H9 (cell line): Measurements from ENCODE around the gene MYLK. TPM values are rescaled to one million over a fixed set of nuclear protein-coding genes. Genes with fewer than 3 reads are reported as not detected.
A peak's percentile ranks its signal among the peaks of the same experiment; 100 is the strongest.

ENCODE experiments used
- DNase-seq: peaks from one replicate; pipeline ENCODE4 v3.0.0-alpha.2; 2017
- H2AFZ ChIP-seq: one replicate; pipeline ENCODE4 v1.6.1; 2013; ENCODE audit warnings: mild to moderate bottlenecking, low read length, control low read depth, moderate library complexity
- H2AK5ac ChIP-seq: 2 replicates; pipeline ENCODE4 v1.6.1; 2013; ENCODE audit warnings: low read length, control low read depth, mixed read lengths; ENCODE audit not compliant: insufficient read length
- H2BK120ac ChIP-seq: one replicate; pipeline ENCODE4 v1.6.1; 2013; ENCODE audit warnings: low read depth, mild to moderate bottlenecking, low read length, control low read depth, inconsistent platforms; ENCODE audit not compliant: poor library complexity, severe bottlenecking
- H2BK12ac ChIP-seq: 2 replicates; pipeline ENCODE4 v1.6.1; 2013; ENCODE audit warnings: low read length, control low read depth, mixed read lengths, low read depth; ENCODE audit not compliant: insufficient read length
- H2BK15ac ChIP-seq: 2 replicates; pipeline ENCODE4 v1.6.1; 2013; ENCODE audit warnings: low read depth, low read length, control low read depth
- H2BK20ac ChIP-seq: one replicate; pipeline ENCODE4 v1.6.1; 2013; ENCODE audit warnings: low read depth, mild to moderate bottlenecking, low read length, control low read depth, inconsistent platforms; ENCODE audit not compliant: poor library complexity, severe bottlenecking
- H2BK5ac ChIP-seq: 2 replicates; pipeline ENCODE4 v1.6.1; 2013; ENCODE audit warnings: low read length, control low read depth, mixed read lengths; ENCODE audit not compliant: insufficient read length
- H3K14ac ChIP-seq: 2 replicates; pipeline ENCODE4 v1.6.1; 2013; ENCODE audit warnings: low read length, control low read depth; ENCODE audit not compliant: insufficient read depth
- H3K18ac ChIP-seq: 2 replicates; pipeline ENCODE4 v1.6.1; 2013; ENCODE audit warnings: low read depth, mild to moderate bottlenecking, mixed read lengths, low read length, control low read depth; ENCODE audit not compliant: insufficient read length
- H3K23ac ChIP-seq: 2 replicates; pipeline ENCODE4 v1.6.1; 2013; ENCODE audit warnings: low read length, control low read depth, mixed read lengths, low read depth; ENCODE audit not compliant: insufficient read length
- H3K23me2 ChIP-seq: 2 replicates; pipeline ENCODE4 v1.6.1; 2013; ENCODE audit warnings: low read depth, mild to moderate bottlenecking, mixed read lengths, low read length, control low read depth; ENCODE audit not compliant: insufficient read length, poor library complexity, severe bottlenecking
- H3K27ac ChIP-seq: 2 replicates; pipeline ENCODE4 v1.5.1; 2013; ENCODE audit warnings: low read length, control low read depth, mixed read lengths, low read depth; ENCODE audit not compliant: insufficient read length
- H3K27me3 ChIP-seq: 2 replicates; pipeline ENCODE4 v1.6.1; 2013; ENCODE audit warnings: low read length, control low read depth, inconsistent platforms; ENCODE audit not compliant: insufficient read depth
- H3K4ac ChIP-seq: 2 replicates; pipeline ENCODE4 v1.6.1; 2013; ENCODE audit warnings: low read depth, mild to moderate bottlenecking, control low read depth, inconsistent platforms, low read length, moderate library complexity
- H3K4me1 ChIP-seq: 2 replicates; pipeline ENCODE4 v1.6.1; 2013; ENCODE audit warnings: low read length, control low read depth, inconsistent platforms; ENCODE audit not compliant: insufficient read depth
- H3K4me2 ChIP-seq: 2 replicates; pipeline ENCODE4 v1.6.1; 2013; ENCODE audit warnings: low read length, control low read depth, mixed read lengths; ENCODE audit not compliant: insufficient read length, insufficient read depth
- H3K56ac ChIP-seq: 2 replicates; pipeline ENCODE4 v1.6.1; 2013; ENCODE audit warnings: low read depth, mild to moderate bottlenecking, mixed read lengths, low read length, control low read depth; ENCODE audit not compliant: insufficient read length
- H3K79me1 ChIP-seq: 2 replicates; pipeline ENCODE4 v1.6.1; 2013; ENCODE audit warnings: low read depth, mild to moderate bottlenecking, moderate library complexity, low read length, control low read depth, inconsistent platforms; ENCODE audit not compliant: insufficient read depth, poor library complexity, severe bottlenecking
- H3K79me2 ChIP-seq: 2 replicates; pipeline ENCODE4 v1.6.1; 2013; ENCODE audit warnings: low read length, control low read depth, inconsistent platforms; ENCODE audit not compliant: insufficient read depth
- H3K9ac ChIP-seq: 2 replicates; pipeline ENCODE4 v1.6.1; 2013; ENCODE audit warnings: low read length, control low read depth, mixed read lengths; ENCODE audit not compliant: insufficient read length; ENCODE audit errors: extremely low read depth
- H3K9me3 ChIP-seq: one replicate; pipeline ENCODE4 v1.6.1; 2013; ENCODE audit warnings: low read depth, low read length, inconsistent platforms; ENCODE audit not compliant: control insufficient read depth
- H3T11ph ChIP-seq: one replicate; pipeline ENCODE4 v1.6.1; 2013; ENCODE audit warnings: mild to moderate bottlenecking, low read length, control low read depth, inconsistent platforms
- H4K20me1 ChIP-seq: one replicate; pipeline ENCODE4 v1.6.1; 2013; ENCODE audit not compliant: control insufficient read depth, insufficient read length, insufficient read depth
- H4K5ac ChIP-seq: 2 replicates; pipeline ENCODE4 v1.6.1; 2013; ENCODE audit warnings: low read depth, mild to moderate bottlenecking, mixed read lengths, low read length, control low read depth; ENCODE audit not compliant: insufficient read length
- H4K8ac ChIP-seq: replicated peaks from 2 replicates; pipeline ENCODE4 v1.6.1; 2013; ENCODE audit warnings: low read length, control low read depth, mixed read lengths, low read depth; ENCODE audit not compliant: insufficient read length
- H4K91ac ChIP-seq: 2 replicates; pipeline ENCODE4 v1.6.1; 2013; ENCODE audit warnings: low read depth, mild to moderate bottlenecking, moderate library complexity, mixed read lengths, low read length, control low read depth; ENCODE audit not compliant: insufficient read length
- H3K27ac Mint-ChIP-seq, 3 experiments: 2 replicates in 2 of 3; 3 replicates in 1 of 3; pipeline ENCODE4 v1.8.0; 2020 to 2021; ENCODE audit warnings: mixed read lengths in 3 of 3, mild to moderate bottlenecking in 1 of 3, moderate library complexity in 1 of 3
- H3K27me3 Mint-ChIP-seq: 2 replicates; pipeline ENCODE4 v1.8.0; 2021; ENCODE audit warnings: low read depth, mild to moderate bottlenecking, moderate library complexity, mixed read lengths
- H3K36me3 Mint-ChIP-seq, 3 experiments: 2 replicates in 2 of 3; 3 replicates in 1 of 3; pipeline ENCODE4 v1.8.0; 2020 to 2021; ENCODE audit warnings: low read depth in 3 of 3, mixed read lengths in 3 of 3; ENCODE audit not compliant: insufficient read depth in 1 of 3
- H3K4me1 Mint-ChIP-seq, 2 experiments: 2 replicates each; pipeline ENCODE4 v1.8.0; 2020; ENCODE audit warnings: mixed read lengths in 2 of 2
- H3K4me3 Mint-ChIP-seq, 2 experiments: 2 replicates in 1 of 2; 3 replicates in 1 of 2; pipeline ENCODE4 v1.8.0; 2020 to 2021; ENCODE audit warnings: mild to moderate bottlenecking in 2 of 2, mixed read lengths in 2 of 2, moderate library complexity in 1 of 2
- H3K9me3 Mint-ChIP-seq, 2 experiments: 2 replicates in 1 of 2; 3 replicates in 1 of 2; pipeline ENCODE4 v1.8.0; 2020; ENCODE audit warnings: mild to moderate bottlenecking in 2 of 2, mixed read lengths in 2 of 2, moderate library complexity in 1 of 2
- WGBS: extraction: QIAGEN DNeasy Blood & Tissue Kit; methylation state at CpG from one replicate; pipeline ENCODE4 v1.1.7; 2013; ENCODE audit warnings: missing lambda C conversion rate, low lambda C conversion rate, mixed read lengths; ENCODE audit not compliant: insufficient read length; ENCODE audit errors: extremely low coverage; 5-methylcytosine and 5-hydroxymethylcytosine counted together
- total RNA-seq: library from RNA; stranded (reverse); gene quantifications from 2 replicates; pipeline ENCODE4 v1.2.1, GENCODE V29; 2021
- TF ChIP-seq, protein P1 (sequence below): fragments of 200-600 bp; sonication (generic); conservative IDR thresholded peaks from 3 replicates; pipeline ENCODE4 v1.8.0; 2021; ENCODE audit warnings: antibody characterized with exemption, mild to moderate bottlenecking

MYLK gene
- total RNA-seq, 1 experiment from 2014 or later = 10.1 TPM

- H3K79me2 ChIP-seq = no peaks in the 10 kb centered on the region
- no peak overlapping the region for H4K5ac ChIP-seq
- H3K79me1 ChIP-seq = no peaks in the 10 kb centered on the region
- no peaks in the 10 kb centered on the region for H3K9me3 ChIP-seq
- no CpG with 5 or more reads among the region's 3 CpGs for WGBS
- H2BK120ac ChIP-seq = no peak overlapping the region
- H3K23me2 ChIP-seq = no peaks in the 10 kb centered on the region
- no peak overlapping the region for H2AK5ac ChIP-seq
- Mint-ChIP-seq H3K4me1 (peaks cover 14 to 27% of the 10 kb centered on the region in 2 experiments), H3K27me3 (no peaks in the 10 kb centered on the region), H3K9me3 (no peaks in the 10 kb centered on the region), H3K4me3 (peak overlapping the region in 1 of 2 experiments; percentile 36; a peak in 1 of 5 replicates), H3K36me3 (no peaks in the 10 kb centered on the region; a peak in 1 of 7 replicates), H3K27ac (peak overlapping the region in 2 of 3 experiments; percentile 73 to 74; a peak in 1 of 7 replicates)
- no peak overlapping the region for H3K4me2 ChIP-seq
- no peak overlapping the region for H3K56ac ChIP-seq
- H4K91ac ChIP-seq = no peak overlapping the region
- H3K14ac ChIP-seq = no peak overlapping the region
- H2AFZ ChIP-seq = no peak overlapping the region
- H3K9ac ChIP-seq = no peak overlapping the region
- H3K4ac ChIP-seq = no peak overlapping the region
- no peak overlapping the region for H4K8ac ChIP-seq
- no peak overlapping the region for H2BK20ac ChIP-seq
- H3K23ac ChIP-seq = no peak overlapping the region
- no peak overlapping the region for H3K18ac ChIP-seq
- H3K27me3 ChIP-seq = no peaks in the 10 kb centered on the region
- H2BK12ac ChIP-seq = no peak overlapping the region
- no peak overlapping the region for H3T11ph ChIP-seq
- no peaks in the 10 kb centered on the region for H4K20me1 ChIP-seq
- TF ChIP-seq, protein P1, sequence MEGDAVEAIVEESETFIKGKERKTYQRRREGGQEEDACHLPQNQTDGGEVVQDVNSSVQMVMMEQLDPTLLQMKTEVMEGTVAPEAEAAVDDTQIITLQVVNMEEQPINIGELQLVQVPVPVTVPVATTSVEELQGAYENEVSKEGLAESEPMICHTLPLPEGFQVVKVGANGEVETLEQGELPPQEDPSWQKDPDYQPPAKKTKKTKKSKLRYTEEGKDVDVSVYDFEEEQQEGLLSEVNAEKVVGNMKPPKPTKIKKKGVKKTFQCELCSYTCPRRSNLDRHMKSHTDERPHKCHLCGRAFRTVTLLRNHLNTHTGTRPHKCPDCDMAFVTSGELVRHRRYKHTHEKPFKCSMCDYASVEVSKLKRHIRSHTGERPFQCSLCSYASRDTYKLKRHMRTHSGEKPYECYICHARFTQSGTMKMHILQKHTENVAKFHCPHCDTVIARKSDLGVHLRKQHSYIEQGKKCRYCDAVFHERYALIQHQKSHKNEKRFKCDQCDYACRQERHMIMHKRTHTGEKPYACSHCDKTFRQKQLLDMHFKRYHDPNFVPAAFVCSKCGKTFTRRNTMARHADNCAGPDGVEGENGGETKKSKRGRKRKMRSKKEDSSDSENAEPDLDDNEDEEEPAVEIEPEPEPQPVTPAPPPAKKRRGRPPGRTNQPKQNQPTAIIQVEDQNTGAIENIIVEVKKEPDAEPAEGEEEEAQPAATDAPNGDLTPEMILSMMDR = peak; percentile 97
- H2BK15ac ChIP-seq = no peak overlapping the region
- no peak overlapping the region for H3K27ac ChIP-seq
- DNase-seq = peak; percentile 95
- H2BK5ac ChIP-seq = no peak overlapping the region
- H3K4me1 ChIP-seq = no peaks in the 10 kb centered on the region
Observed at GRCh38 chr3:123642182-123642956, 241.8 kb downstream of the MYLK start.
